Measurements from ENCODE around the gene COX19.

DNA sequence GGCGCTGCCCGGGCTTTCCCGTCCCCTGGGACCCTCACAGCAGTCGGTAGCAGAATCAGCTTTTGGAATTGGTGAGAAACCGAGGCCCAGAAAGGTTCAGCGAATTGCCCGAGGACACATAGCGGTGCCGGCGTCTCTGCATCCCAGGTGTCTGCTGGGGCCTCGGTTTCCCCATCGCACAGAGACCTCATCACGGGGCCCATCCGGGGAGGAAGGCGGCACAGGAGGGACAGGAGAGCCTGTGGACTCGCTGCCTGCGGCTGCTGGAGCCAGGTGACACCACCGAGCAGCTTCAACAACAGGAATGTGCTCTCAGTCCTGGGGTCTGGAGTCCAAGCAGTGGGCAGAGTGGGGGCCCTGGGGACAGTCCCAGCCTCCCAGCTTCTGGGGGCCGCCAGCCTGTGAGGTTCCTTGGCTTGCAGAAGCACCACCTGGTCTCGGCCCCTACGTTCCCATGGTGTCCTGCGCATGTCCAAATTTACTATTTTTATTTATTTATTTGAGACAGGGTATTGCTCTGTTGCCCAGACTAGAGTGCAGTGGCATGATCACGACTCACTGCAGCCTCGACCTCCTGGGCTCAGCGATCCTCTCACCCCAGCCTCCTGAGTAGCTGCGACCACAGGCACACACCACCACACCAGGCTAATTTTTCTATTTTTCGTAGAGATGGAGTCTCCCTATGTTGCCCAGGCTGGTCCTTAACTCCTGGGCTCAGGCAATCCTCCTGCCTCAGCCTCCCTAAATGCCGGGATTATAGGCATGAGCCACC lies 539 bp upstream of the COX19 start:
- no peak for TF ChIP-seq POLR2A (IDR thresholded peaks at IDR 0.05)
- TF ChIP-seq, protein P1, sequence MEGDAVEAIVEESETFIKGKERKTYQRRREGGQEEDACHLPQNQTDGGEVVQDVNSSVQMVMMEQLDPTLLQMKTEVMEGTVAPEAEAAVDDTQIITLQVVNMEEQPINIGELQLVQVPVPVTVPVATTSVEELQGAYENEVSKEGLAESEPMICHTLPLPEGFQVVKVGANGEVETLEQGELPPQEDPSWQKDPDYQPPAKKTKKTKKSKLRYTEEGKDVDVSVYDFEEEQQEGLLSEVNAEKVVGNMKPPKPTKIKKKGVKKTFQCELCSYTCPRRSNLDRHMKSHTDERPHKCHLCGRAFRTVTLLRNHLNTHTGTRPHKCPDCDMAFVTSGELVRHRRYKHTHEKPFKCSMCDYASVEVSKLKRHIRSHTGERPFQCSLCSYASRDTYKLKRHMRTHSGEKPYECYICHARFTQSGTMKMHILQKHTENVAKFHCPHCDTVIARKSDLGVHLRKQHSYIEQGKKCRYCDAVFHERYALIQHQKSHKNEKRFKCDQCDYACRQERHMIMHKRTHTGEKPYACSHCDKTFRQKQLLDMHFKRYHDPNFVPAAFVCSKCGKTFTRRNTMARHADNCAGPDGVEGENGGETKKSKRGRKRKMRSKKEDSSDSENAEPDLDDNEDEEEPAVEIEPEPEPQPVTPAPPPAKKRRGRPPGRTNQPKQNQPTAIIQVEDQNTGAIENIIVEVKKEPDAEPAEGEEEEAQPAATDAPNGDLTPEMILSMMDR (IDR thresholded peaks at IDR 0.05): no peak

Measured in uterus (tissue), 2 donors.